ENCODE measurements around the gene TXNRD1. TPM values are rescaled to one million over a fixed set of nuclear protein-coding genes. Genes with fewer than 3 reads are reported as not detected.
"Not testable (repeated sequence)": the region's sequence is repeated elsewhere in the genome, so short reads cannot be mapped to it uniquely, and the experiment has no call there.

Gene TXNRD1
- total RNA-seq, 6 experiments from 2014 or later = 40.3 to 153 (median 74.5) TPM

DNA sequence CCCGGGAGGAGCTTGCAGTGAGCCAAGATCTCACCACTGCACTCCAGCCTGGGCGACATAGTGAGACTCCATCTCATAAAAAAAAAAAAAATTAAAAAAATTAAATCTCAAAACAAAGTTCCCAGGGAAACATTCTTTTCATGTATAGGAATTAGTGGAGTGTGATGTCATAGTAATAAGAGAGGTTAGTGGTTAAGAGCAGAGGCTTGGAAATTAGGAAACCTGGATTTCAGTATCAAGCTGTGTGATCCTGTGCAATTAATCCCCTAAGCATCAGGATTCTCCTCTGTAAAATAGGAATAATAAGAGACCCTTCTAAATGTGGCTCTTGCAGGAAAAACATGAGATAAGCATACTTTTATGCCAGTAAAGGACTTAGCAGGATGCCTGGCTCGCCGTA, 3.1 kb upstream of the TXNRD1 start:
- WGBS (ENCODE audit: insufficient coverage, low coverage, low lambda C conversion rate, missing lambda C conversion rate) = 68% methylated on average over 4 of the region's 4 CpGs
- DNase-seq (no peak), ATAC-seq (no peak)
- TF ChIP-seq, protein P1, sequence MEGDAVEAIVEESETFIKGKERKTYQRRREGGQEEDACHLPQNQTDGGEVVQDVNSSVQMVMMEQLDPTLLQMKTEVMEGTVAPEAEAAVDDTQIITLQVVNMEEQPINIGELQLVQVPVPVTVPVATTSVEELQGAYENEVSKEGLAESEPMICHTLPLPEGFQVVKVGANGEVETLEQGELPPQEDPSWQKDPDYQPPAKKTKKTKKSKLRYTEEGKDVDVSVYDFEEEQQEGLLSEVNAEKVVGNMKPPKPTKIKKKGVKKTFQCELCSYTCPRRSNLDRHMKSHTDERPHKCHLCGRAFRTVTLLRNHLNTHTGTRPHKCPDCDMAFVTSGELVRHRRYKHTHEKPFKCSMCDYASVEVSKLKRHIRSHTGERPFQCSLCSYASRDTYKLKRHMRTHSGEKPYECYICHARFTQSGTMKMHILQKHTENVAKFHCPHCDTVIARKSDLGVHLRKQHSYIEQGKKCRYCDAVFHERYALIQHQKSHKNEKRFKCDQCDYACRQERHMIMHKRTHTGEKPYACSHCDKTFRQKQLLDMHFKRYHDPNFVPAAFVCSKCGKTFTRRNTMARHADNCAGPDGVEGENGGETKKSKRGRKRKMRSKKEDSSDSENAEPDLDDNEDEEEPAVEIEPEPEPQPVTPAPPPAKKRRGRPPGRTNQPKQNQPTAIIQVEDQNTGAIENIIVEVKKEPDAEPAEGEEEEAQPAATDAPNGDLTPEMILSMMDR (IDR thresholded peaks at IDR 0.05) = no peak
- no peak for TF ChIP-seq POLR2A (IDR thresholded peaks at IDR 0.05)
- Histone ChIP-seq H3K9me3 (no peaks in the 10 kb centered on the region), H3K36me3 (no peaks in the 10 kb centered on the region), H3K27ac (no peak overlapping the region), H3K4me1 (peaks cover 0 to 3% (median 0%) of the 10 kb centered on the region in 4 donors), H3K4me3 (no peak overlapping the region), H3K27me3 (no peaks in the 10 kb centered on the region)
- intact Hi-C loops (cut with DNase I) = no loop called here

DNA sequence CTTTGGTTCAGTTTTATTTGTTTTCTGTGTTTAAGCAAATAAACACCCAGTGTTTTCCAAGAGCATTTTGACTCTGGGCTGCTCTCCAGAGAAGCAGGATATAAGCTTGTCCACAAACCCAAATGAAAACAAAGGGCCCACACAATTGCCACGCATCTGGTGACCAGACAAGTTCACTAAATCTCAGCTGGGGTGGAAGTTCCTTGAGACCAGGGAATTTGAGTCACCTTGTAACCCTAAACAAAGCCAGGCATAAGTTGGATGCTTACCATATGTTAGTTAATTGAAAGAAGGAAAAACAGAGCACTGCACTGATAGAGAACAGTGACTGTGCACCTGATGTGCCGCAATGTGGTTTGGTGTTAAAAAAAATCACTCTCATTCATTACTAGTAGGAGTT, 1.6 kb upstream of the TXNRD1 start:
- Histone ChIP-seq H3K4me1 (peaks cover 0 to 3% (median 0%) of the 10 kb centered on the region in 4 donors), H3K27me3 (no peaks in the 10 kb centered on the region), H3K36me3 (no peaks in the 10 kb centered on the region), H3K27ac (no peak overlapping the region), H3K9me3 (no peaks in the 10 kb centered on the region), H3K4me3 (no peak overlapping the region)
- intact Hi-C loops (cut with DNase I) = no loop called here
- ATAC-seq = peak in 1 of 4 donors; percentile 18
- DNase-seq = no peak
- no peak for TF ChIP-seq POLR2A (IDR thresholded peaks at IDR 0.05)
- TF ChIP-seq, protein P1 (IDR thresholded peaks at IDR 0.05) = no peak
- WGBS (ENCODE audit: insufficient coverage, low coverage, low lambda C conversion rate, missing lambda C conversion rate) = 52% methylated on average over 2 of the region's 2 CpGs

DNA sequence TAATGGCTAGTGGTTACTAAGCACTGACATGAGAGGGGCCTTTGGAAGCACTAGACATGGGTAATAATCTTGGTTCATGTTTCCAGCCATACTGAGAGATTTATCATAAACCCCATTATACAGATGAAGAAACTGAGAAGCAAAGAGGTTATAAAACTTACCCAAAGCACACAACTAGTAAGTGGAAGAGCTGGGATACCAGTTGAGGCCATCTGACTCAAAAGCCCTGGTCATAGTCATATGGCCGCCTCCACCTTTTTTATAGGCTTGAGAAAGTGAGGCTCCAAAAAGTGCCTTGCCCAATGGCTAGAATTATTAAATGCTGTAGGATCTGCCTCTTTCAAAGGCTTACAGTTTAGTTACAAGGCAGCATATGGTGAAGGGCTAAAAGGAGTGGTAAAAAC, 944 bp downstream of the TXNRD1 start:
- ATAC-seq (no peak), DNase-seq (no peak)
- Histone ChIP-seq H3K9me3 (no peaks in the 10 kb centered on the region), H3K4me3 (peak overlapping the region in 1 of 3 donors; percentile 49), H3K27me3 (no peaks in the 10 kb centered on the region), H3K4me1 (peaks cover 0 to 3% (median 0%) of the 10 kb centered on the region in 4 donors), H3K36me3 (no peaks in the 10 kb centered on the region), H3K27ac (no peak overlapping the region)
- no peak for TF ChIP-seq POLR2A (IDR thresholded peaks at IDR 0.05)
- TF ChIP-seq, protein P1 (IDR thresholded peaks at IDR 0.05) = no peak
- 100% methylated on average over 1 of the region's 1 CpG for WGBS (ENCODE audit: insufficient coverage, low coverage, low lambda C conversion rate, missing lambda C conversion rate)
- intact Hi-C loops (cut with DNase I) = no loop called here

DNA sequence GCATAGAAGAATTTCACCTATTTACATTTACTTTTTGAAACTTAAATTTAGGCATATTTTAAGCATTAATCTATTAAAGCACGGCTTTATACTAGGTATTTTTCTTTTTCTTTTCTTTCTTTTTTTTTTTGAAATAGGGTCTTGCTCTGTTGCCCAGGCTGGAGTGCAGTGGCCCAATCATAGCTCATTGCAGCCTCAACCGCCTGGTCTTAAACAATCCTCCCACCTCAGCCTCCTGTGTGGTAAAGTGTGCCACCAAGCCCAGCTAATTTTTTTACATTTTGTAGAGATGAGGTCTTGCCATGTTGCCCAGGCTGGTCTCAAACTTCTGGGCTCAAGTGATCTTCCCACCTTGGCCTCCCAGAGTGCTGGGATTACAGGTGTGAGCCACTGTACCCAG, 2.9 kb downstream of the TXNRD1 start:
- H3K27ac ChIP-seq = peak overlapping the region in 1 of 3 donors; percentile 9
- H3K4me1 ChIP-seq; H3K27me3 ChIP-seq; ATAC-seq; intact Hi-C loops (cut with DNase I); H3K9me3 ChIP-seq; H3K36me3 ChIP-seq; H3K4me3 ChIP-seq; DNase-seq: not testable (repeated sequence)
- WGBS (ENCODE audit: insufficient coverage, low coverage, low lambda C conversion rate, missing lambda C conversion rate) = 92% methylated on average over 2 of the region's 2 CpGs

DNA sequence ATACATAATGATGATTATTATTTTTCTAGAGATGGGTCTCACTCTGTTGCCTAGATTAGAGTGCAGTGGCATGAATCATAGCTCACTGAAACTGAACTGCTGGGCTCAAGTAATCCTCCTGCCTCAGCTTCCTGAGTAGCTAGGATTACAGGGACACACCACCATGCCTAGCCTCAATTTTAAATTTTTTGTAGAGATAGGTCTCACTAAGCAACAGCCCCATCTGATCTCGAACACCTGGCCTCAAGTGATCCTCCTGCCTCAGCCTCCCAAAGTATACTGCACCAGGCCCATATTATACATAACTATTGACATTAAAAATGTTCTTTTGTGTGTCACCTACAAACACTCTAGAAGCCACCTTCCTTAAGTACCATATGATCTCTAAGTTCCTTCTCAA, 3.4 kb downstream of the TXNRD1 start:
- Histone ChIP-seq H3K4me3 (no peak overlapping the region), H3K4me1 (peaks cover 0 to 3% (median 0%) of the 10 kb centered on the region in 4 donors), H3K27ac (peak overlapping the region in 2 of 3 donors; percentile 9 to 12), H3K36me3 (no peaks in the 10 kb centered on the region), H3K27me3 (no peaks in the 10 kb centered on the region), H3K9me3 (no peaks in the 10 kb centered on the region)
- ATAC-seq (no peak), DNase-seq (no peak)
- no peak for TF ChIP-seq POLR2A (IDR thresholded peaks at IDR 0.05)
- TF ChIP-seq, protein P1 (IDR thresholded peaks at IDR 0.05) = no peak
- no CpG with 5 or more reads among the region's 1 CpG for WGBS (ENCODE audit: insufficient coverage, low coverage, low lambda C conversion rate, missing lambda C conversion rate)
- intact Hi-C loops (cut with DNase I) = no loop called here

Measured in right lobe of liver (tissue), 6 donors.